ENCODE measurements around the gene PPP2R5B.

DNA sequence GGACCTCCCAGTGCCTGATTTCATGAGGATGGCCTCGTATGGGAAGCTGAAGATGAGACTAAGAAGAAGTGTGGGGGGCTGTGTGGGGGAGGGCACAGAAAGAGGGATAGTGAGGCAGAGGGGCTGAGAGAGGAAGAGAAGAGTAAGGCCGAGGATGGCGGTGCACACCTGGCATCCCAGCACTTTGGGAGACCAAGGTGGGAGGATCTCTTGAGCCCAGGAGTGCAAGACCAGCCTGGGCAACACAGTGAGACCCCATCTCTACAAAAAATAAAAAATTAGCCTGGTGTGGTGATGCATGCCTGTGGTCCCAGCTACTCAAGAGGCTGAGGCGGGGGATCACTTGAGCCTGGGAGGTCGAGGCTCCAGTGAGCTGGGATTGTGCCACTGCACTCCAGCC, 32.6 kb upstream of the PPP2R5B start:
- TF ChIP-seq CTCF (tag by site-specific recombination; IDR thresholded peaks at IDR 0.05) (no peak), REST (tag by site-specific recombination; IDR thresholded peaks at IDR 0.05) (no peak), ZNF701 (tag by site-specific recombination; IDR thresholded peaks at IDR 0.05) (no peak)
- TF ChIP-seq, protein P1, sequence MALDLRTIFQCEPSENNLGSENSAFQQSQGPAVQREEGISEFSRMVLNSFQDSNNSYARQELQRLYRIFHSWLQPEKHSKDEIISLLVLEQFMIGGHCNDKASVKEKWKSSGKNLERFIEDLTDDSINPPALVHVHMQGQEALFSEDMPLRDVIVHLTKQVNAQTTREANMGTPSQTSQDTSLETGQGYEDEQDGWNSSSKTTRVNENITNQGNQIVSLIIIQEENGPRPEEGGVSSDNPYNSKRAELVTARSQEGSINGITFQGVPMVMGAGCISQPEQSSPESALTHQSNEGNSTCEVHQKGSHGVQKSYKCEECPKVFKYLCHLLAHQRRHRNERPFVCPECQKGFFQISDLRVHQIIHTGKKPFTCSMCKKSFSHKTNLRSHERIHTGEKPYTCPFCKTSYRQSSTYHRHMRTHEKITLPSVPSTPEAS (tag by site-specific recombination; IDR thresholded peaks at IDR 0.05) = no peak
- TF ChIP-seq, protein P2, sequence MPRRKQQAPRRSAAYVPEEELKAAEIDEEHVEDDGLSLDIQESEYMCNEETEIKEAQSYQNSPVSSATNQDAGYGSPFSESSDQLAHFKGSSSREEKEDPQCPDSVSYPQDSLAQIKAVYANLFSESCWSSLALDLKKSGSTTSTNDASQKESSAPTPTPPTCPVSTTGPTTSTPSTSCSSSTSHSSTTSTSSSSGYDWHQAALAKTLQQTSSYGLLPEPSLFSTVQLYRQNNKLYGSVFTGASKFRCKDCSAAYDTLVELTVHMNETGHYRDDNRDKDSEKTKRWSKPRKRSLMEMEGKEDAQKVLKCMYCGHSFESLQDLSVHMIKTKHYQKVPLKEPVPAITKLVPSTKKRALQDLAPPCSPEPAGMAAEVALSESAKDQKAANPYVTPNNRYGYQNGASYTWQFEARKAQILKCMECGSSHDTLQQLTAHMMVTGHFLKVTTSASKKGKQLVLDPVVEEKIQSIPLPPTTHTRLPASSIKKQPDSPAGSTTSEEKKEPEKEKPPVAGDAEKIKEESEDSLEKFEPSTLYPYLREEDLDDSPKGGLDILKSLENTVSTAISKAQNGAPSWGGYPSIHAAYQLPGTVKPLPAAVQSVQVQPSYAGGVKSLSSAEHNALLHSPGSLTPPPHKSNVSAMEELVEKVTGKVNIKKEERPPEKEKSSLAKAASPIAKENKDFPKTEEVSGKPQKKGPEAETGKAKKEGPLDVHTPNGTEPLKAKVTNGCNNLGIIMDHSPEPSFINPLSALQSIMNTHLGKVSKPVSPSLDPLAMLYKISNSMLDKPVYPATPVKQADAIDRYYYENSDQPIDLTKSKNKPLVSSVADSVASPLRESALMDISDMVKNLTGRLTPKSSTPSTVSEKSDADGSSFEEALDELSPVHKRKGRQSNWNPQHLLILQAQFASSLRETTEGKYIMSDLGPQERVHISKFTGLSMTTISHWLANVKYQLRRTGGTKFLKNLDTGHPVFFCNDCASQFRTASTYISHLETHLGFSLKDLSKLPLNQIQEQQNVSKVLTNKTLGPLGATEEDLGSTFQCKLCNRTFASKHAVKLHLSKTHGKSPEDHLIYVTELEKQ (tag by site-specific recombination; IDR thresholded peaks at IDR 0.05; ENCODE audit: borderline replicate concordance) = no peak

Data from HEK293 (cell line).